KBM-7 (cell line): ENCODE results near the gene F10.

ENCODE experiments used
- DNase-seq: peaks from one replicate; pipeline ENCODE4 v3.0.0-alpha.2; 2015
- in situ Hi-C: fragments of 300-500 bp; cut with MboI; formaldehyde crosslinking; loops from 2 replicates; pipeline ENCODE4 v1.14.3; 2020; ENCODE audit warnings: low sequenced_read_pairs, low pct_unique_long_range_greater_than_20kb, mixed read lengths

F10 gene

GRCh38 chr13:113124211-113124970 lies 1.8 kb downstream of the F10 start:
- in situ Hi-C loops: no loop called here
- DNase-seq: no peak

- no peak for DNase-seq
- in situ Hi-C loops: no loop called here
Measured at GRCh38 chr13:113125506-113126264, 3.1 kb downstream of the F10 start.

GRCh38 chr13:113126265-113127150 lies 3.9 kb downstream of the F10 start:
- in situ Hi-C loops: no loop called here
- no peak for DNase-seq

GRCh38 chr13:113129480-113129879 lies 6.9 kb downstream of the F10 start:
- in situ Hi-C loops: no loop called here
- no peak for DNase-seq

- no peak for DNase-seq
- in situ Hi-C loops: no loop called here
Measured at GRCh38 chr13:113129921-113130750, 7.5 kb downstream of the F10 start.

GRCh38 chr13:113135281-113135760 lies 12.7 kb downstream of the F10 start:
- DNase-seq: no peak

GRCh38 chr13:113137691-113138298 lies 15.2 kb downstream of the F10 start:
- no peak for DNase-seq
- in situ Hi-C loops: no loop called here

More at GRCh38 chr13:113135281-113135760, 12.7 kb downstream of the F10 start:
- in situ Hi-C loops: no loop called here

GRCh38 chr13:113138792-113139551 lies 16.4 kb downstream of the F10 start:
- in situ Hi-C loops: no loop called here
- no peak for DNase-seq

- in situ Hi-C loops: no loop called here
Measured at GRCh38 chr13:113139577-113139976, 17.0 kb downstream of the F10 start.

GRCh38 chr13:113140677-113141600 lies 18.3 kb downstream of the F10 start:
- in situ Hi-C loops: no loop called here
- DNase-seq: no peak

More at GRCh38 chr13:113139577-113139976, 17.0 kb downstream of the F10 start:
- no peak for DNase-seq

- DNase-seq: no peak
- in situ Hi-C loops: no loop called here
Measured at GRCh38 chr13:113141601-113141970, 19.0 kb downstream of the F10 start.

- in situ Hi-C loops: no loop called here
- DNase-seq: no peak
Measured at GRCh38 chr13:113142876-113143275, 20.3 kb downstream of the F10 start.

- DNase-seq: no peak
- in situ Hi-C loops: no loop called here
Measured at GRCh38 chr13:113143466-113144254, 21.1 kb downstream of the F10 start.

GRCh38 chr13:113144255-113144629 lies 21.6 kb downstream of the F10 start:
- no peak for DNase-seq
- in situ Hi-C loops: no loop called here

GRCh38 chr13:113145496-113145895 lies 22.9 kb downstream of the F10 start:
- in situ Hi-C loops: no loop called here

More at GRCh38 chr13:113145496-113145895, 22.9 kb downstream of the F10 start:
- DNase-seq: no peak
